A549 (cell line): Measurements from ENCODE around the gene GJA4. TPM values are rescaled to one million over a fixed set of nuclear protein-coding genes. Genes with fewer than 3 reads are reported as not detected.

Experiments
- ATAC-seq, 2 experiments: fragments of 200-7000 bp in 1 of 2; fragments of >200 bp in 1 of 2; cut with Nextera tagmentation in 1 of 2; cut with Tn5 transposase in 1 of 2; 3 replicates each; pipeline versions ENCODE4 v1.8.0 to v1.9.1; 2018 to 2020; ENCODE audit warnings: mild to moderate bottlenecking in 1 of 2, moderate library complexity in 1 of 2
- CTCF ChIA-PET: fragments of 300-600 bp; sonication (Branson Sonifier 250); formaldehyde crosslinking; extraction: SDS; loops from one replicate; lab custom pipeline; 2021; ENCODE audit warnings: antibody characterized with exemption, inconsistent platforms; lab: Yijun Ruan, JAX
- POLR2A ChIA-PET: fragments of 350-600 bp; formaldehyde crosslinking; extraction: SDS; loops from one replicate; lab custom pipeline; 2021; ENCODE audit warnings: antibody characterized with exemption, inconsistent platforms; lab: Yijun Ruan, JAX
- DNase-seq, 2 experiments: peaks; one replicate each; pipeline versions ENCODE4 v3.0.0 to v3.0.0-alpha.2; 2011 to 2016; ENCODE audit warnings: low read depth in 1 of 2, low spot score in 1 of 2
- FAIRE-seq: peaks from 2 replicates; lab custom pipeline; 2011; peaks lifted over from hg19 to GRCh38; lab: Jason Lieb, UNC
- H3K27ac ChIP-seq, 2 experiments: fragments of >200 bp; sonication (Bioruptor Twin); formaldehyde crosslinking; 3 replicates each; pipeline ENCODE4 v1.5.1; 2016 to 2017
- H3K4me1 ChIP-seq: fragments of >200 bp; sonication (Bioruptor Twin); formaldehyde crosslinking; 3 replicates; pipeline ENCODE4 v1.6.1; 2016
- H3K4me2 ChIP-seq: fragments of >200 bp; sonication (Bioruptor Twin); formaldehyde crosslinking; 3 replicates; pipeline ENCODE4 v1.6.1; 2016
- H3K4me3 ChIP-seq: fragments of >200 bp; sonication (Bioruptor Twin); formaldehyde crosslinking; 3 replicates; pipeline ENCODE4 v1.5.1; 2016
- H3K9me3 ChIP-seq: fragments of >200 bp; sonication (Bioruptor Twin); formaldehyde crosslinking; 3 replicates; pipeline ENCODE4 v1.6.1; 2016
- CBX2 ChIP-seq: fragments of 200-600 bp; sonication (generic); IDR thresholded peaks from 2 replicates; pipeline ENCODE4 v1.6.1; 2016; ENCODE audit warnings: low read depth, mild to moderate bottlenecking, borderline replicate concordance
- CHD2 ChIP-seq: fragments of 150-350 bp; IDR thresholded peaks from 2 replicates; pipeline ENCODE4 v1.6.1; 2014; ENCODE audit warnings: low read length; ENCODE audit not compliant: partially characterized antibody
- CHD4 ChIP-seq: fragments of 200-600 bp; sonication (generic); IDR thresholded peaks from 2 replicates; pipeline ENCODE4 v1.6.1; 2016; ENCODE audit warnings: antibody characterized with exemption, mild to moderate bottlenecking, borderline replicate concordance
- EHMT2 ChIP-seq: fragments of 200-600 bp; sonication (generic); IDR thresholded peaks from 2 replicates; pipeline ENCODE4 v1.6.1; 2016; ENCODE audit warnings: antibody characterized with exemption, low read depth, mild to moderate bottlenecking, moderate library complexity
- EP300 ChIP-seq, 2 experiments: fragments of >200 bp; sonication (Bioruptor Twin); formaldehyde crosslinking; IDR thresholded peaks; 2 replicates in 1 of 2; 3 replicates in 1 of 2; pipeline ENCODE4 v1.6.1; 2016 to 2017
- FOSB ChIP-seq: fragments of 250-450 bp; sonication (Bioruptor Pico); IDR thresholded peaks from 2 replicates; pipeline ENCODE4 v1.5.0; 2020; ENCODE audit warnings: mild to moderate bottlenecking, moderate library complexity
- FOXS1 ChIP-seq: fragments of 250-450 bp; sonication (Bioruptor Pico); IDR thresholded peaks from 2 replicates; pipeline ENCODE4 v1.5.0; 2020; ENCODE audit warnings: mild to moderate bottlenecking, moderate library complexity
- GATA3 ChIP-seq: IDR thresholded peaks from 2 replicates; pipeline ENCODE4 v1.6.1; 2012; ENCODE audit warnings: borderline replicate concordance
- HOXA7 ChIP-seq: fragments of 250-450 bp; sonication (Bioruptor Pico); IDR thresholded peaks from 2 replicates; pipeline ENCODE4 v1.5.0; 2020; ENCODE audit warnings: mild to moderate bottlenecking, moderate library complexity
- HOXB13 ChIP-seq: fragments of 250-450 bp; sonication (Bioruptor Pico); IDR thresholded peaks from 2 replicates; pipeline ENCODE4 v1.5.0; 2020; ENCODE audit warnings: low read depth, mild to moderate bottlenecking, moderate library complexity
- HOXB5 ChIP-seq: fragments of 250-450 bp; sonication (Bioruptor Pico); IDR thresholded peaks from 2 replicates; pipeline ENCODE4 v1.5.0; 2020; ENCODE audit warnings: mild to moderate bottlenecking, moderate library complexity
- JUNB ChIP-seq: fragments of >200 bp; sonication (Bioruptor Twin); formaldehyde crosslinking; IDR thresholded peaks from 2 replicates; pipeline ENCODE4 v1.6.1; 2016
- MAFK ChIP-seq: fragments of 450-650 bp; IDR thresholded peaks from 2 replicates; pipeline ENCODE4 v1.6.1; 2014; ENCODE audit not compliant: partially characterized antibody
- NFE2L2 ChIP-seq: fragments of 150-350 bp; conservative IDR thresholded peaks from 2 replicates; pipeline ENCODE4 v1.6.1; 2014; ENCODE audit warnings: low read length
- NPAS2 ChIP-seq: fragments of 250-450 bp; sonication (Bioruptor Pico); IDR thresholded peaks from 2 replicates; pipeline ENCODE4 v1.8.0; 2022; ENCODE audit warnings: mild to moderate bottlenecking, moderate library complexity, borderline replicate concordance
- RARB ChIP-seq: fragments of 250-450 bp; sonication (Bioruptor Pico); IDR thresholded peaks from 2 replicates; pipeline ENCODE4 v1.8.0; 2021; ENCODE audit warnings: mild to moderate bottlenecking, moderate library complexity
- RCOR1 ChIP-seq: fragments of 150-350 bp; IDR thresholded peaks from 2 replicates; pipeline ENCODE4 v1.6.1; 2014; ENCODE audit warnings: antibody characterized with exemption, low read length, low read depth
- SMC3 ChIP-seq: fragments of >200 bp; sonication (Bioruptor Twin); formaldehyde crosslinking; IDR thresholded peaks from 3 replicates; pipeline ENCODE4 v1.6.1; 2018; ENCODE audit warnings: inconsistent platforms
- ZFP36 ChIP-seq: fragments of 450-650 bp; IDR thresholded peaks from 2 replicates; pipeline ENCODE4 v1.6.1; 2014; ENCODE audit warnings: borderline replicate concordance; ENCODE audit not compliant: partially characterized antibody
- ZSCAN20 ChIP-seq: fragments of 250-450 bp; sonication (Bioruptor Pico); IDR thresholded peaks from 2 replicates; pipeline ENCODE4 v1.8.0; 2022; ENCODE audit warnings: mild to moderate bottlenecking, moderate library complexity
- WGBS: methylation state at CpG from one replicate; pipeline ENCODE4 v1.1.6; 2017; ENCODE audit errors: missing lambda C conversion rate; 5-methylcytosine and 5-hydroxymethylcytosine counted together
- polyA plus RNA-seq, 4 experiments: library from polyadenylated mRNA; depleted of rRNA in 3 of 4; stranded (reverse); fragments of >200 nt; fragmentation: RNase III in 1 of 4; extraction: RNeasy Plus Mini Kit Qiagen cat#74134 plus additional on column Dnase treatment in 1 of 4; gene quantifications; 2 replicates in 3 of 4; 3 replicates in 1 of 4; pipeline ENCODE4 v1.2.3, GENCODE V29; 2011 to 2017
- TF ChIP-seq, protein P1 (sequence below): fragments of 150-350 bp; IDR thresholded peaks from 2 replicates; pipeline ENCODE4 v1.6.1; 2014; ENCODE audit warnings: low read depth, mild to moderate bottlenecking, low read length
- TF ChIP-seq, protein P2 (sequence below): IDR thresholded peaks from 2 replicates; pipeline ENCODE4 v1.6.1; 2012
- TF ChIP-seq, protein P3 (sequence below): fragments of >200 bp; sonication (Bioruptor Twin); formaldehyde crosslinking; IDR thresholded peaks from 3 replicates; pipeline ENCODE4 v1.6.1; 2016
- TF ChIP-seq, protein P4 (sequence below): IDR thresholded peaks from 2 replicates; pipeline ENCODE4 v1.6.1; 2012; ENCODE audit warnings: low read depth, borderline replicate concordance
- TF ChIP-seq, protein P5 (sequence below): fragments of 450-650 bp; IDR thresholded peaks from 2 replicates; pipeline ENCODE4 v1.6.1; 2014; ENCODE audit warnings: antibody characterized with exemption

Gene GJA4
- polyA plus RNA-seq, 2 of the 4 experiments (the other 2 are of a cell fraction): not detected

GRCh38 chr1:34780528-34780927 is 12.3 kb upstream of the GJA4 start:
- H3K27ac ChIP-seq: no peak overlapping the region; a peak in 1 of 6 replicates
- FAIRE-seq (no peak), DNase-seq (no peak), ATAC-seq (no peak)
- 69% methylated on average over 2 of the region's 2 CpGs for WGBS
- H3K9me3 ChIP-seq: no peaks in the 10 kb centered on the region
- TF ChIP-seq CBX2 (no peak), CHD4 (no peak), NFE2L2 (no peak), HOXB5 (CRISPR knock-in tag) (no peak), EP300 (IDR thresholded peaks at IDR 0.05) (no peak), GATA3 (no peak), ZSCAN20 (CRISPR knock-in tag) (no peak)
- peaks cover 9% of the 10 kb centered on the region; the same call in 1 of the 3 replicates for H3K4me1 ChIP-seq
- H3K4me3 ChIP-seq: no peak overlapping the region
- ChIA-PET CTCF (interaction anchor here (0.7 kb wide), 1 partner anchor 80 kb away, joined by 4 read pairs; no protein-coding TSS in a partner anchor), POLR2A (interaction anchor here (0.7 kb wide), 1 partner anchor 79 kb away, joined by 3 read pairs; the partner anchor contains the start of gene SMIM12)
- peak overlapping the region; percentile 91 for H3K4me2 ChIP-seq

DNA sequence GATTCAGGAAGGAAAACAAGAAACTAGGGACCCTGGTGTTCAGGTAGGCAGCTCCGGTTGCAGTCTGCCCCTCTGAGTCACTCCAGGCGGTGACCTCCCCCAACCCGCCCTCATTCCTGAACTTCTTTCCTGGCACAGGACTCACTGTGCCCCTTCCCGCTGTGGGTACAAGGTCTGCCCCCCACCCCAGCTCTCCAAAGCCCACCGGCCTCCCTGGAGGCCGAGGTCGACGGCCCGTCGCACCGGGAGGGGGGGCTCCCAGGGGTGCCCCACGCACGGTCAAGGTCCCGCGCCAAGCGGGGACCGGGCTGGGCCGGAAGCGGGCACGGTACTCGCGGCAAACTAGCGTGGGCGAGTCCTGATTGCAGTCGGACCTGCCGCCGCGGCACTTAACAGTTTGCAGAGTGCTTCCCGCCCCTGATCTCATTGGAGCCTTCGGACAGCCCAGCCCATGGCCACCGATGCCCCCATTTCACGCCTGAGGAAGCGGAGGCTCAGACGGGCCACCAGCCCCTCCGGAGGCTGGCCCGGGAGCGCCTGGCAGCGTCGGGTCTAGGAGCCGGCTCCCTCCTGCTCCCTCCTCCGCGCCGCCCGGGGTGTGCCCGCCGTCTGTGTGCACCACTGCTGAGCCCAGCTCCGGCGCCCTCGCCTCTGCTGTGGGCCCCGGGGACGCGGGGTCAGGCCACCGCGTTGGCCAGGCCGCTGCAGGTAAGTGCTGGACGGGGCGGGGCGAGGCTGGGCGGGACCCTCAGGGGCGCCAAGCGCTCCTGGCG is 11.5 kb upstream of the GJA4 start, which contains the start of gene GJB3:
TSS of gene GJB3 (plus strand) at position 144 of the 773 bp plus-strand sequence. CDS start 3,549 bp downstream, outside the sequence.
- Histone ChIP-seq H3K4me3 (peak within 1 kb of the TSS; percentile 54), H3K4me2 (peak within 1 kb of the TSS; percentile 91), H3K27ac (peak within 1 kb of the TSS; percentile 68 to 86; a peak in 5 of 6 replicates), H3K9me3 (no peaks in the 10 kb centered on the region), H3K4me1 (peaks cover 9% of the 10 kb centered on the region; the same call in 1 of the 3 replicates)
- peak in 1 of 2 experiments; percentile 35 for DNase-seq
- peak; percentile 56 to 77; a peak in 5 of 6 replicates for ATAC-seq
- POLR2A ChIA-PET: interaction anchor here (0.7 kb wide), 1 partner anchor 78 kb away, joined by 3 read pairs; the partner anchor contains the start of gene SMIM12
- TF ChIP-seq NPAS2 (CRISPR knock-in tag): no peak
- no peak for TF ChIP-seq FOXS1 (CRISPR knock-in tag)
- TF ChIP-seq, protein P1, sequence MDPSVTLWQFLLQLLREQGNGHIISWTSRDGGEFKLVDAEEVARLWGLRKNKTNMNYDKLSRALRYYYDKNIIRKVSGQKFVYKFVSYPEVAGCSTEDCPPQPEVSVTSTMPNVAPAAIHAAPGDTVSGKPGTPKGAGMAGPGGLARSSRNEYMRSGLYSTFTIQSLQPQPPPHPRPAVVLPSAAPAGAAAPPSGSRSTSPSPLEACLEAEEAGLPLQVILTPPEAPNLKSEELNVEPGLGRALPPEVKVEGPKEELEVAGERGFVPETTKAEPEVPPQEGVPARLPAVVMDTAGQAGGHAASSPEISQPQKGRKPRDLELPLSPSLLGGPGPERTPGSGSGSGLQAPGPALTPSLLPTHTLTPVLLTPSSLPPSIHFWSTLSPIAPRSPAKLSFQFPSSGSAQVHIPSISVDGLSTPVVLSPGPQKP: no peak
- TF ChIP-seq, protein P2, sequence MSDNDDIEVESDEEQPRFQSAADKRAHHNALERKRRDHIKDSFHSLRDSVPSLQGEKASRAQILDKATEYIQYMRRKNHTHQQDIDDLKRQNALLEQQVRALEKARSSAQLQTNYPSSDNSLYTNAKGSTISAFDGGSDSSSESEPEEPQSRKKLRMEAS: no peak
- TF ChIP-seq JUNB: no peak
- no peak for TF ChIP-seq MAFK
- TF ChIP-seq RCOR1: no peak
- TF ChIP-seq CHD2: no peak
- TF ChIP-seq, protein P3, sequence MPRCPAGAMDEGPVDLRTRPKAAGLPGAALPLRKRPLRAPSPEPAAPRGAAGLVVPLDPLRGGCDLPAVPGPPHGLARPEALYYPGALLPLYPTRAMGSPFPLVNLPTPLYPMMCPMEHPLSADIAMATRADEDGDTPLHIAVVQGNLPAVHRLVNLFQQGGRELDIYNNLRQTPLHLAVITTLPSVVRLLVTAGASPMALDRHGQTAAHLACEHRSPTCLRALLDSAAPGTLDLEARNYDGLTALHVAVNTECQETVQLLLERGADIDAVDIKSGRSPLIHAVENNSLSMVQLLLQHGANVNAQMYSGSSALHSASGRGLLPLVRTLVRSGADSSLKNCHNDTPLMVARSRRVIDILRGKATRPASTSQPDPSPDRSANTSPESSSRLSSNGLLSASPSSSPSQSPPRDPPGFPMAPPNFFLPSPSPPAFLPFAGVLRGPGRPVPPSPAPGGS: no peak
- no peak for TF ChIP-seq RARB (CRISPR knock-in tag)
- no peak for TF ChIP-seq ZFP36
- no peak for TF ChIP-seq EHMT2
- TF ChIP-seq CBX2: no peak
- TF ChIP-seq HOXA7 (CRISPR knock-in tag): no peak
- TF ChIP-seq SMC3: no peak
- TF ChIP-seq, protein P4, sequence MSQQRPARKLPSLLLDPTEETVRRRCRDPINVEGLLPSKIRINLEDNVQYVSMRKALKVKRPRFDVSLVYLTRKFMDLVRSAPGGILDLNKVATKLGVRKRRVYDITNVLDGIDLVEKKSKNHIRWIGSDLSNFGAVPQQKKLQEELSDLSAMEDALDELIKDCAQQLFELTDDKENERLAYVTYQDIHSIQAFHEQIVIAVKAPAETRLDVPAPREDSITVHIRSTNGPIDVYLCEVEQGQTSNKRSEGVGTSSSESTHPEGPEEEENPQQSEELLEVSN: no peak
- TF ChIP-seq, protein P5, sequence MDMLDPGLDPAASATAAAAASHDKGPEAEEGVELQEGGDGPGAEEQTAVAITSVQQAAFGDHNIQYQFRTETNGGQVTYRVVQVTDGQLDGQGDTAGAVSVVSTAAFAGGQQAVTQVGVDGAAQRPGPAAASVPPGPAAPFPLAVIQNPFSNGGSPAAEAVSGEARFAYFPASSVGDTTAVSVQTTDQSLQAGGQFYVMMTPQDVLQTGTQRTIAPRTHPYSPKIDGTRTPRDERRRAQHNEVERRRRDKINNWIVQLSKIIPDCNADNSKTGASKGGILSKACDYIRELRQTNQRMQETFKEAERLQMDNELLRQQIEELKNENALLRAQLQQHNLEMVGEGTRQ: no peak
- TF ChIP-seq HOXB13 (CRISPR knock-in tag): no peak
- TF ChIP-seq FOSB (CRISPR knock-in tag): no peak
- CTCF ChIA-PET: interaction anchor here (0.7 to 1.4 kb wide), 2 partner anchors 71 to 79 kb away, joined by 4 to 6 read pairs; no protein-coding TSS in a partner anchor
- no peak for FAIRE-seq
- 21% methylated on average over 2 of the region's 62 CpGs for WGBS
